Midbrain (tissue), 1 donor: ENCODE measurements around the gene STMND1.
A peak's percentile ranks its signal among the peaks of the same experiment; 100 is the strongest.

Experiments
- DNase-seq: peaks from one replicate; lab custom pipeline; 2025; lab: John Stamatoyannopoulos, UW

Gene STMND1

DNA sequence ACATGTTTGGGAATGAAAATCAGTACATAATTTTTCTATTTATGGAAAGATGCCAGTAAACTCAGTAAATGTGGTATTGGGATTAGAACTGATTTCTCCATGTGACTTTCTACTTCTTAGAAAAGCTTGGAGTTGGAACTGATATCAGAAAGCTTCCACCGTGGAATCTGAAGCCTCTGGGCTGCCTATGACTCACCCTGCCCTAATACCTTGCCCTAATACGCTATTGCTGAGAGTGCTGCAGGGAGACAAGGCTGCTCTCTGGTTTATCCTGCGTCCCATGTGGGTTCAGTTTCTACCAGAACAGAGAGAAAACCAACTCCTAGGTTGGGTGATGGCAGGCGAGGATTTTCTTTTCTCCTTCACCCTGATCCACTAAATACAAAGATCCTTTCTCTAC lies 3.3 kb upstream of the STMND1 start:
- DNase-seq, result no peak

- no peak for DNase-seq
Measured at GRCh38 chr6:17099401-17100059, 2.3 kb upstream of the STMND1 start.

DNA sequence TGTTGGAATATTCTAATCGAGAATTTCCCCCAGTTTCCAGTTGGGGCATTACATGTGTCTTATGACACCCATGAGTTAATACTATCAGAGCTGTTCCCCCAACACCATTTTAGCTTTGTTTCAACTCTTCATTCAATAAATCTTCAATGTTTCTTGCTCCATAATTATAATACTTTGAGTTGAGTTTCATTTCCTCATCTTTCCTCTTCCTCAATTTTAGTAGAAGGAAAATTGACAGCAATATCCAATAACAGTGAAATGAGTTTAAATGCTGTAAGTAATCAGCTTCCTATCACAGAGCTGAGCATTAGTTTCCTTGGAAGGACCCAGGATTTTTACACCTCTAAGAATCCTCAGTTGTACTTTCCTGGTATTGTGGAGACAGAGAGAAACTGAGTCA lies 1.0 kb upstream of the STMND1 start:
- no peak for DNase-seq

DNA sequence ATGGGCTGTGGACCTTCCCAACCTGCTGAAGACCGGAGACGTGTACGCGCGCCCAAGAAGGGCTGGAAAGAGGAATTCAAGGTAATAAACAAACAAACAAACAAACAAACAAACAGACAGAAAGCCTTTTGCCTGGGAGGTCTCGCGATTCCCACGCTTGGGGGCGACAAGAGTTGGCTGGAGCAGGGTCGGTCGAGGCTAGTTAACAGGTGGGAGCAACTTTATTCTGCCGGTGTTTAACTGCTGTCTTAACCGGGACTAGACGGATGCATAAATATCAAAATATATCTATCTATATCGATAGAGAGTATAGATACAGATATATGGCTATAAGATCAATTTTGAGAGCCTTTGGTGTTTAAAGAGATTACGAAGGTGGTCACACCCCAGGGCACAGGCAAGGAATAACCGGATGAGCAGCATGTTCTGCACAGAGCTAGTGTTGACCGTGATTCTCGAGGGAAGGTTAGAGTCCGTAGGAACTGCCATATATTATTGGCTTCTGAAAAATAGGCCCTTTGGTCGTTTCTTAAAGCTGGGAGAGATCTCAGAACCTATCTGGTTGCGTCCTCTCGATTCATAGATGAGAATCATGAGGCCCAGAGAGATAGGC lies 514 bp downstream of the STMND1 start:
- no peak for DNase-seq

GRCh38 chr6:17103715-17104114 lies 1.9 kb downstream of the STMND1 start:
- DNase-seq, result no peak

GRCh38 chr6:17107863-17108262 lies 6.0 kb downstream of the STMND1 start:
- DNase-seq, result no peak

- no peak for DNase-seq
Measured at GRCh38 chr6:17115251-17116116, 13.6 kb downstream of the STMND1 start.

GRCh38 chr6:17116117-17116440 lies 14.2 kb downstream of the STMND1 start:
- no peak for DNase-seq

GRCh38 chr6:17120019-17120418 lies 18.2 kb downstream of the STMND1 start:
- no peak for DNase-seq

- no peak for DNase-seq
Measured at GRCh38 chr6:17125407-17125806, 23.6 kb downstream of the STMND1 start.

DNA sequence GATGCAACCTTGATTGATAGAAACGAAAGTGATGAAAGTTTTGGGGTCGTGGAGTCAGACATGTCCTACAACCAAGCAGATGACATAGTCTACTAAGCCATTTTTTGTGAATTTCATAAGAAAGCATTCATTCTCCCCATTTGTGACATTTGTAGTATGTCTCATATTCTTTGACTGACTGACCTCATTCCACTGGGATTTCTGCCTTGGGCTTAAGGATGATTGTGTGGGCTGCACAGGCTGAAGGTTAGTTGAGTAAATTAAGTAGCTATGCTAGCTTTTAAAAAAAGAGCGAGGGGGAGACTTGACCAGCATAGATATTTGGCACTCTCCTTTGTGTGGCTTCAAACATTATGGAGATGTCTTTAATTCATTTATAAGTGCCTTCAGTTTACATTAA lies 28.9 kb downstream of the STMND1 start:
- no peak for DNase-seq

- DNase-seq, result no peak
Measured at GRCh38 chr6:17132967-17133366, 31.1 kb downstream of the STMND1 start.

DNA sequence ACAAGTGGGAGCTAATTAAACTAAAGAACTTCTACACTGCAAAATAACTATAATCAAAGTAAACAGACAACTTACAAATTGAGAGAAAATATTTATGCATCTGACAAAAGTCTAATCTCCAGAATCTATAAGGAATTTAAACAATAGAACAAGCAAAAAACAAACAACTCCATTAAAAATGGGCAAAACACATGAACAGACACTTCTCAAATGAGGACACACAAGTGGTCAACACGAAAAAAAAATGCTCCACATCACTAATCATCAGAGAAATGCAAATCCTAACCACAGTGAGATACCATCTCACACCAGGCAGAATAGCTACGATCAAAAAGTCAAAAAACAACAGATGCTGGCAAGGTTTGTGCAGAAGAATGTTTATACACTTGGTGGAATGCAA lies 36.2 kb downstream of the STMND1 start:
- no peak for DNase-seq

GRCh38 chr6:17144016-17144415 lies 42.2 kb downstream of the STMND1 start:
- no peak for DNase-seq

DNA sequence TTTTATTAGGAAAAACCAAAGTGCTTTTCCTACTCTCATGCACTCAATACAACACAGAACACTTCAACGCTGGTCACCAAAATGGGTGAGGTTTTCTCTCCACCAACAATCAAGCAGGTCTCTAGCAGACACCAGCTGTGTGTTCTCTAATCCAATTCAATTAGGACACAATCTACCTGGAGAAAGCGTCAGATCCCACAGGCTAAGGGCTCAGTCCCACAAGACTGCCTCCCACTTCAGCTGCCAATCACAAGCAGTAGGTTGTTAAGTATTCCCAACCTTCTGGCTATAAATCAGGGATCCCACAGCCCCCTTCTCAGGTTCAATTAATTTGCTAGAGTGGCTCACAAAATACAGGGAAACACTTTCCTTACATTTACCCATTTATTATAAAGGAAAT lies 47.7 kb downstream of the STMND1 start:
- DNase-seq, result no peak

- DNase-seq, result no peak
Measured at GRCh38 chr6:17150096-17150495, 48.2 kb downstream of the STMND1 start.

GRCh38 chr6:17151888-17152287 lies 50.0 kb downstream of the STMND1 start:
- no peak for DNase-seq

DNA sequence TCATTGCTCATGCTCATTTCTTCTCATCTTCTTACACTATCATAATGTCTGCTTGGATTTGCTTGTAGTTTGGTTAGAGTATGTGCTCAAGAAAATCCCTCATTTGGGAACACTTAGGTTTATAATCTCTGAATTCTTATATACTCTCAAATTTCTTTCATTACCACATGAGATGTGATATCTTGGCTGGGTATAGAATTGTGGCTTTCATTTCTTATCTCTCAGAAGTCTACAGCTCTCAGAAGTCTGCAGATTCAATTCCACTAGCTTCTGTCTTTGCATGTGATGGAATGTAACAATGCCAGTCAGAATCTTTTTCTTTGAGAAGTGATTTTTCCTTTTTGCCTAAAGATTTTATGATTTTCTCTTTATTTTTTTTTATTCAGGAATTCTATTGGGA lies 50.9 kb downstream of the STMND1 start:
- no peak for DNase-seq

GRCh38 chr6:17156112-17156921 lies 54.5 kb downstream of the STMND1 start:
- peak; percentile 84 for DNase-seq

GRCh38 chr6:17156966-17157365 lies 55.1 kb downstream of the STMND1 start:
- DNase-seq, result no peak

DNA sequence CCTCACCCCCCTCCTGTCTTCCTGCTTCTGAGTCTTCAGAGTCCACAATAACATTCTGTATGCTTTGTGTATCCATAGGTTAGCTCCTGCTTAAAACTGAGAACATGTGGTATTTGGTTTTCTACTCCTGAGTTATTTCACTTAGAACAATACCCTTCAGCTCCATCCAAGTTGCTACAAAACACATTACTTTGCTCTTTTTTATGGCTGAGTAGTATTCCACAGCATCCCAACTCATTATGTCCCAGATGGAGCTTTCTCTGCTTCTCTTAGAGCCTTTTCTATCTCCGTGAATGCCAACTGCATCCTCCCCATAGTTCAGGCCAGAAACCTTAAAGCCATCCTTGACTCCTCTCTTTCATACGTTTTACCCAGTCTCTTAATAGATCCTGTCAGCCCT lies 55.8 kb downstream of the STMND1 start:
- DNase-seq, result no peak

- no peak for DNase-seq
Measured at GRCh38 chr6:17159240-17159639, 57.4 kb downstream of the STMND1 start.
